ENCODE results near the gene TIE1.

The TIE1 gene

DNA sequence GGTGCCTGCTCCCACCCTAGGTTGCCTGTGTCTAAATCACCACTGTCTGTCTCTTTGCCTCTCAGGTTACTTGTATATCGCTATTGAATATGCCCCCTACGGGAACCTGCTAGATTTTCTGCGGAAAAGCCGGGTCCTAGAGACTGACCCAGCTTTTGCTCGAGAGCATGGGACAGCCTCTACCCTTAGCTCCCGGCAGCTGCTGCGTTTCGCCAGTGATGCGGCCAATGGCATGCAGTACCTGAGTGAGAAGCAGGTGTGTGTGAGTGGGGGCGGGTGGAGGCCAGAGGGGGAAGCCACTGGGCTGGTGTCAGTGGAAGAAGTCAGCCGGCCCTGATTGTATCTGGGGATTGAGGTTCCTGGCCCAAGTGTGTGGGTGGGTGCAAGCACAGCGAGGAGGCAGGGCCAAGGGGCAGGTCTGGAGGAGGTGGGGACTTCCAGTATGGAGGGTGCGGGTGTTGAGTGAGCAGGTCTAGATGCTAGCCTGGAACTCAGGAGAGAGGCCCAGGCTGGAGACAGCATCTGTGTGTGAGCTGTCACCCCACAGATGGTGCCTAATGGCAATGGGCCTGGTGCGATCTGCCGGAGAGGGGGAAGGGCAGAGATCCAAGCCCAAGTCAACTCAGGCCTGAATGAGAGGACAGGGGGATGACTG lies 17.2 kb downstream of the TIE1 start:
- TF ChIP-seq ISL1 (CRISPR knock-in tag; IDR thresholded peaks at IDR 0.05): no peak
- TF ChIP-seq SNAI2 (CRISPR knock-in tag; IDR thresholded peaks at IDR 0.05): no peak
- TF ChIP-seq, protein P1, sequence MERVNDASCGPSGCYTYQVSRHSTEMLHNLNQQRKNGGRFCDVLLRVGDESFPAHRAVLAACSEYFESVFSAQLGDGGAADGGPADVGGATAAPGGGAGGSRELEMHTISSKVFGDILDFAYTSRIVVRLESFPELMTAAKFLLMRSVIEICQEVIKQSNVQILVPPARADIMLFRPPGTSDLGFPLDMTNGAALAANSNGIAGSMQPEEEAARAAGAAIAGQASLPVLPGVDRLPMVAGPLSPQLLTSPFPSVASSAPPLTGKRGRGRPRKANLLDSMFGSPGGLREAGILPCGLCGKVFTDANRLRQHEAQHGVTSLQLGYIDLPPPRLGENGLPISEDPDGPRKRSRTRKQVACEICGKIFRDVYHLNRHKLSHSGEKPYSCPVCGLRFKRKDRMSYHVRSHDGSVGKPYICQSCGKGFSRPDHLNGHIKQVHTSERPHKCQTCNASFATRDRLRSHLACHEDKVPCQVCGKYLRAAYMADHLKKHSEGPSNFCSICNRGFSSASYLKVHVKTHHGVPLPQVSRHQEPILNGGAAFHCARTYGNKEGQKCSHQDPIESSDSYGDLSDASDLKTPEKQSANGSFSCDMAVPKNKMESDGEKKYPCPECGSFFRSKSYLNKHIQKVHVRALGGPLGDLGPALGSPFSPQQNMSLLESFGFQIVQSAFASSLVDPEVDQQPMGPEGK (CRISPR knock-in tag; IDR thresholded peaks at IDR 0.05; ENCODE audit: borderline replicate concordance): no peak
- no peak for TF ChIP-seq ZNF8 (CRISPR knock-in tag; IDR thresholded peaks at IDR 0.05)
- no peak for TF ChIP-seq TCF4 (CRISPR knock-in tag; IDR thresholded peaks at IDR 0.05; ENCODE audit: borderline replicate concordance)
- TF ChIP-seq, protein P2, sequence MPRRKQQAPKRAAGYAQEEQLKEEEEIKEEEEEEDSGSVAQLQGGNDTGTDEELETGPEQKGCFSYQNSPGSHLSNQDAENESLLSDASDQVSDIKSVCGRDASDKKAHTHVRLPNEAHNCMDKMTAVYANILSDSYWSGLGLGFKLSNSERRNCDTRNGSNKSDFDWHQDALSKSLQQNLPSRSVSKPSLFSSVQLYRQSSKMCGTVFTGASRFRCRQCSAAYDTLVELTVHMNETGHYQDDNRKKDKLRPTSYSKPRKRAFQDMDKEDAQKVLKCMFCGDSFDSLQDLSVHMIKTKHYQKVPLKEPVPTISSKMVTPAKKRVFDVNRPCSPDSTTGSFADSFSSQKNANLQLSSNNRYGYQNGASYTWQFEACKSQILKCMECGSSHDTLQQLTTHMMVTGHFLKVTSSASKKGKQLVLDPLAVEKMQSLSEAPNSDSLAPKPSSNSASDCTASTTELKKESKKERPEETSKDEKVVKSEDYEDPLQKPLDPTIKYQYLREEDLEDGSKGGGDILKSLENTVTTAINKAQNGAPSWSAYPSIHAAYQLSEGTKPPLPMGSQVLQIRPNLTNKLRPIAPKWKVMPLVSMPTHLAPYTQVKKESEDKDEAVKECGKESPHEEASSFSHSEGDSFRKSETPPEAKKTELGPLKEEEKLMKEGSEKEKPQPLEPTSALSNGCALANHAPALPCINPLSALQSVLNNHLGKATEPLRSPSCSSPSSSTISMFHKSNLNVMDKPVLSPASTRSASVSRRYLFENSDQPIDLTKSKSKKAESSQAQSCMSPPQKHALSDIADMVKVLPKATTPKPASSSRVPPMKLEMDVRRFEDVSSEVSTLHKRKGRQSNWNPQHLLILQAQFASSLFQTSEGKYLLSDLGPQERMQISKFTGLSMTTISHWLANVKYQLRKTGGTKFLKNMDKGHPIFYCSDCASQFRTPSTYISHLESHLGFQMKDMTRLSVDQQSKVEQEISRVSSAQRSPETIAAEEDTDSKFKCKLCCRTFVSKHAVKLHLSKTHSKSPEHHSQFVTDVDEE (CRISPR knock-in tag; IDR thresholded peaks at IDR 0.05): no peak
- no peak for TF ChIP-seq TOX (CRISPR knock-in tag; IDR thresholded peaks at IDR 0.05; ENCODE audit: borderline replicate concordance)
- TF ChIP-seq ESRRG (CRISPR knock-in tag; IDR thresholded peaks at IDR 0.05): no peak
- TF ChIP-seq, protein P3, sequence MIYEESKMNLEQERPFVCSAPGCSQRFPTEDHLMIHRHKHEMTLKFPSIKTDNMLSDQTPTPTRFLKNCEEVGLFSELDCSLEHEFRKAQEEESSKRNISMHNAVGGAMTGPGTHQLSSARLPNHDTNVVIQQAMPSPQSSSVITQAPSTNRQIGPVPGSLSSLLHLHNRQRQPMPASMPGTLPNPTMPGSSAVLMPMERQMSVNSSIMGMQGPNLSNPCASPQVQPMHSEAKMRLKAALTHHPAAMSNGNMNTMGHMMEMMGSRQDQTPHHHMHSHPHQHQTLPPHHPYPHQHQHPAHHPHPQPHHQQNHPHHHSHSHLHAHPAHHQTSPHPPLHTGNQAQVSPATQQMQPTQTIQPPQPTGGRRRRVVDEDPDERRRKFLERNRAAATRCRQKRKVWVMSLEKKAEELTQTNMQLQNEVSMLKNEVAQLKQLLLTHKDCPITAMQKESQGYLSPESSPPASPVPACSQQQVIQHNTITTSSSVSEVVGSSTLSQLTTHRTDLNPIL (CRISPR knock-in tag; IDR thresholded peaks at IDR 0.05; ENCODE audit: low read depth): no peak
- TF ChIP-seq, protein P4, sequence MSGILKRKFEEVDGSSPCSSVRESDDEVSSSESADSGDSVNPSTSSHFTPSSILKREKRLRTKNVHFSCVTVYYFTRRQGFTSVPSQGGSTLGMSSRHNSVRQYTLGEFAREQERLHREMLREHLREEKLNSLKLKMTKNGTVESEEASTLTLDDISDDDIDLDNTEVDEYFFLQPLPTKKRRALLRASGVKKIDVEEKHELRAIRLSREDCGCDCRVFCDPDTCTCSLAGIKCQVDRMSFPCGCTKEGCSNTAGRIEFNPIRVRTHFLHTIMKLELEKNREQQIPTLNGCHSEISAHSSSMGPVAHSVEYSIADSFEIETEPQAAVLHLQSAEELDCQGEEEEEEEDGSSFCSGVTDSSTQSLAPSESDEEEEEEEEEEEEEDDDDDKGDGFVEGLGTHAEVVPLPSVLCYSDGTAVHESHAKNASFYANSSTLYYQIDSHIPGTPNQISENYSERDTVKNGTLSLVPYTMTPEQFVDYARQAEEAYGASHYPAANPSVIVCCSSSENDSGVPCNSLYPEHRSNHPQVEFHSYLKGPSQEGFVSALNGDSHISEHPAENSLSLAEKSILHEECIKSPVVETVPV (CRISPR knock-in tag; IDR thresholded peaks at IDR 0.05): no peak
- no peak for TF ChIP-seq GLIS3 (CRISPR knock-in tag; IDR thresholded peaks at IDR 0.05)
- no peak for ATAC-seq

DNA sequence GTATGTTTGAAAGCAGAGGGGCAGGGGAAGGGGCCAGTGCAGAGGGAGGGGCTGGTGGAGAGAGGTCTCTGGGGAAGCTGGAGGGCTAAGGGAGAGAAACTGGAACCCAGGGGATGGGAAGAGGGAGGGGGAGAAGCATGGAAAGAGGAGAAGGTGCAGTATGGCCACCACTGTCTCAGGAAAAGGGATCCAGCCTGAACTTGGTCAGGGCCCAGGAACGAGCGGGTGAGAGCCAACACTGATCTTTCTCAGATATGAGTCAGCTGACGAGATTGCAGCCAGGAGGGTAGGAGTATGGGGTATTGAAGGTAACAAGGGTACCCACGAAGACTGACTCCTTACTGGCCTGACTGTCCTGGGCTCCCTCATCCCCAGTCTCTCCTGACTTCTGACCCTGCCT lies 18.0 kb downstream of the TIE1 start:
- TF ChIP-seq, protein P5, sequence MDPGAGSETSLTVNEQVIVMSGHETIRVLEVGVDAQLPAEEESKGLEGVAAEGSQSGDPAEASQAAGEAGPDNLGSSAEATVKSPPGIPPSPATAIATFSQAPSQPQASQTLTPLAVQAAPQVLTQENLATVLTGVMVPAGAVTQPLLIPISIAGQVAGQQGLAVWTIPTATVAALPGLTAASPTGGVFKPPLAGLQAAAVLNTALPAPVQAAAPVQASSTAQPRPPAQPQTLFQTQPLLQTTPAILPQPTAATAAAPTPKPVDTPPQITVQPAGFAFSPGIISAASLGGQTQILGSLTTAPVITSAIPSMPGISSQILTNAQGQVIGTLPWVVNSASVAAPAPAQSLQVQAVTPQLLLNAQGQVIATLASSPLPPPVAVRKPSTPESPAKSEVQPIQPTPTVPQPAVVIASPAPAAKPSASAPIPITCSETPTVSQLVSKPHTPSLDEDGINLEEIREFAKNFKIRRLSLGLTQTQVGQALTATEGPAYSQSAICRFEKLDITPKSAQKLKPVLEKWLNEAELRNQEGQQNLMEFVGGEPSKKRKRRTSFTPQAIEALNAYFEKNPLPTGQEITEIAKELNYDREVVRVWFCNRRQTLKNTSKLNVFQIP (CRISPR knock-in tag; IDR thresholded peaks at IDR 0.05; ENCODE audit: borderline replicate concordance, low read depth): no peak
- TF ChIP-seq SNAI2 (CRISPR knock-in tag; IDR thresholded peaks at IDR 0.05) (no peak), ZNF8 (CRISPR knock-in tag; IDR thresholded peaks at IDR 0.05) (no peak), BACH2 (CRISPR knock-in tag; IDR thresholded peaks at IDR 0.05; ENCODE audit: borderline replicate concordance) (no peak)
- no peak for ATAC-seq

DNA sequence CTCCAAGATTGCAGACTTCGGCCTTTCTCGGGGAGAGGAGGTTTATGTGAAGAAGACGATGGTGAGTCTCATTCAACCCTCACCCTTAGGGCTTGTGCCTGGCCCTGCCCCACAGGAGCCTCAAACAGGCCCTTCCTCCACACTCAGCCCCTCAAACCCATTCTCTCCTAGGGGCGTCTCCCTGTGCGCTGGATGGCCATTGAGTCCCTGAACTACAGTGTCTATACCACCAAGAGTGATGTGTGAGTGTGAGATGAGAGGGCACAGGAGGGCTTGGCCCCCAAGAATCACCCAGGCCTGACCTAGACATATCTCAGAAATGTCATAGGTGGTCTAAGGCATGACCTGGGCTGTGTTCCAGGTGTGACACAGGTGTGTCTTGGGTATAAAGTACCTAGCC lies 18.5 kb downstream of the TIE1 start:
- ATAC-seq: no peak
- TF ChIP-seq ZFP3 (CRISPR knock-in tag; IDR thresholded peaks at IDR 0.05) (no peak), ZC3H10 (CRISPR knock-in tag; IDR thresholded peaks at IDR 0.05) (no peak), OSR1 (CRISPR knock-in tag; IDR thresholded peaks at IDR 0.05) (no peak), ISL1 (CRISPR knock-in tag; IDR thresholded peaks at IDR 0.05) (no peak), ESRRG (CRISPR knock-in tag; IDR thresholded peaks at IDR 0.05) (no peak), CSDC2 (CRISPR knock-in tag; IDR thresholded peaks at IDR 0.05) (no peak)
- TF ChIP-seq, protein P2 (CRISPR knock-in tag; IDR thresholded peaks at IDR 0.05): no peak
- TF ChIP-seq, protein P1 (CRISPR knock-in tag; IDR thresholded peaks at IDR 0.05; ENCODE audit: borderline replicate concordance): no peak

Data from SK-N-SH treated with all-trans-retinoic acid at 6 μM for 48 hours (cell line).